GM12874 (cell line): ENCODE results near the gene TNFRSF12A.

Experiments
- TF ChIP-seq, protein P1 (sequence below): IDR thresholded peaks from 2 replicates; pipeline ENCODE4 v1.5.1; 2011; ENCODE audit warnings: low read depth, mild to moderate bottlenecking, control low read depth, low read length, moderate library complexity; ENCODE audit not compliant: insufficient read depth

TNFRSF12A gene

DNA sequence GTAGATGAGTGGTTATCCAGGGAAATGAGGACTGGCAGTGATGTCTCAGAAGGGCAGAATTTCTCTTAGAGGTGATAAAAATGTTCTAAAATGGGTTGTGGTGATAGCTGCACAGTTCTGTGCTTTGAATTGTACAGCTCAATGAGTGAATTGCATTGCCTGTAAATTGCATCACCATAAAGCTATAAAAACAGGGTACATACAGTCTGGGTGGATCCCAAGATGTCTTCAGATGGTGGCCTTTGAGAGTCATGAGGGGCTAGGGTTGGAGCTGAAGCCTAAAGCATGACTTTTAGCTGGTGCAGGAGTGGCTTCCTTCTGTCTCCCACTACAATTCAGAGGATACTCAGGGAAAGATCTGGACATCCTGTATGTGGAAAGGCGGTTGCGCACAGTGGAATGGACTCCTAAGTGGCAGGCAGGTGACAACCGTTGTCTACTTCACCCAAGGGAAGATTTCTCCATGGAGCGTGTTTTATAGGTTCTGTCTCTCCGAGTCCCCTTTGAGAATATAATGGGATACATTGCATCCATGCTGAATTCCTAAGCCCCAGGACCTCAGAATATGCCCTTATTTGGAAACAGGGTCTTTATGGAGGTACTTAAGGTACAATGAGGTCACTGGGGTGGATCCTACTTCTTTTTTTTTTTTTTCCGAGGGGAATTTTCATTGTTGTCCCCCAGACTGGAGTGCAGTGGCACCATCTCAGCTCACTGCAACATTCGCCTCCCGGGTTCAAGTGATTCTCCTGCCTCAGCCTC is 43.6 kb downstream of the TNFRSF12A start:
- TF ChIP-seq, protein P1, sequence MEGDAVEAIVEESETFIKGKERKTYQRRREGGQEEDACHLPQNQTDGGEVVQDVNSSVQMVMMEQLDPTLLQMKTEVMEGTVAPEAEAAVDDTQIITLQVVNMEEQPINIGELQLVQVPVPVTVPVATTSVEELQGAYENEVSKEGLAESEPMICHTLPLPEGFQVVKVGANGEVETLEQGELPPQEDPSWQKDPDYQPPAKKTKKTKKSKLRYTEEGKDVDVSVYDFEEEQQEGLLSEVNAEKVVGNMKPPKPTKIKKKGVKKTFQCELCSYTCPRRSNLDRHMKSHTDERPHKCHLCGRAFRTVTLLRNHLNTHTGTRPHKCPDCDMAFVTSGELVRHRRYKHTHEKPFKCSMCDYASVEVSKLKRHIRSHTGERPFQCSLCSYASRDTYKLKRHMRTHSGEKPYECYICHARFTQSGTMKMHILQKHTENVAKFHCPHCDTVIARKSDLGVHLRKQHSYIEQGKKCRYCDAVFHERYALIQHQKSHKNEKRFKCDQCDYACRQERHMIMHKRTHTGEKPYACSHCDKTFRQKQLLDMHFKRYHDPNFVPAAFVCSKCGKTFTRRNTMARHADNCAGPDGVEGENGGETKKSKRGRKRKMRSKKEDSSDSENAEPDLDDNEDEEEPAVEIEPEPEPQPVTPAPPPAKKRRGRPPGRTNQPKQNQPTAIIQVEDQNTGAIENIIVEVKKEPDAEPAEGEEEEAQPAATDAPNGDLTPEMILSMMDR, result no peak

DNA sequence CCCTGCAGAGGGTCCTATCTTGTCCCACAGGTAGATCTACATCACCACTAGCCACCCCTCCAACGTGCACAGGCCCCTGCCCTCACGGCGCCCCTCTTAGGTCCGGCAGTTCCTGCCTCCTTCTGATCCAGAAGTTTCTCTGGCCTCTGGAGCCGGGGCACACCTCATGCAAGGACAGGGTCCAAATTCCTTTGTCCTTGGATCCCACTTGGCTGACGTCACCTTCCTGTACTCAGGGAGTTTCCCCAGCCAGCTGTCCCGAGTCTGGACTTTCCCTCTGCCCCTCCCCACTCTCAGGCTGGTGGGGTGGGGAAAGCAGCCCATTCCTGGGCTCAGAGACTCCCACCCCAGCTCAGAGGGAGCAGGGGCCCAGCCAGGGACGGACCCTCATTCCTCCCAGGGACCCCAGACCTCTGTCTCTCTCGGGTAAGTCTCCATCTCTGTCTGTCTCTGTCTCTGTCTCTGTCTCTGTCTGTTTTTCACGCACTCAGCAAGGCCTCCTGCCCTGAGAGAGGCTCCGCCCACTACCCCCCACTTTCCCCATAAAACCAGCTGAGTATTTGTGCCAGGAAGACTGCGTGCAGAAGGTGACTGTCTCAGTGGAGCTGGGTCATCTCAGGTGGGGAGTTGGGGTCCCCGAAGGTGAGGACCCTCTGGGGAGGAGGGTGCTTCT is 45.0 kb downstream of the TNFRSF12A start, which contains the start of gene IL32:
Gene IL32, plus strand, starts transcription at position 572 of the 673 bp plus-strand sequence. CDS start 172 bp downstream, outside the sequence.
- TF ChIP-seq, protein P1, result no peak

DNA sequence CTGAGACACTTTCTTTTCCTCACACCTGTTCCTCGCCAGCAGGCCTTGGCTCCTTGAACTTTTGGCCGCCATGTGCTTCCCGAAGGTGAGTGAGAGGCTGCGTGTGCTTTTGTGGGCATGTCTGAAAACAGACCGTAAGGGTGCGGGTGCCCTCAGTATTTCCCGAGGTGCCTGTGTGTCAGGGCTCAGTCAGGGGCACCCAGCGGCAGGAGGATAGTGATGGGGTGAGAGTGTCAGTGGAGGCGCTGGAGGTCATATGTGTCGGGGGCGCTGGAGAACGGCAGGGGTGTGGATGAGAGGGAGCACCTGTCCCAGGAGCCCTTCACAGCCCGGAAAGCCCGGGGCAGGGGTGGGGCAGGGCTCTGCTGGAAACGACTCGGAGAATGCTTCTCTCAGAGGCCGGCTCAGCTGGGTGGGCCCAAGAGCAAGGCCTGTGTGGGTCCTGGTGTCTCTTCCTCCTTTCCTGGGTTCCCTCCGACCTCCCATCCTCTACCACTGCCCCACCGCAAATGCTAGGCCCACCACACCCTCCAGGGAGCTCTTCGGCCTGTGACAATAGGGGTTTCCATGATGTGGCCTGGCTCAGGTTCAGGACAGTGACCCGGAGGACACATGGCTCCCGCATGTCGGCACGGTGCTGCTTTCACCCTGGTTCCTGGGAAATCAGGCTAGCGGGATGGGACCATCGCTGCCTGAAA is 45.7 kb downstream of the TNFRSF12A start:
- TF ChIP-seq, protein P1, result no peak

DNA sequence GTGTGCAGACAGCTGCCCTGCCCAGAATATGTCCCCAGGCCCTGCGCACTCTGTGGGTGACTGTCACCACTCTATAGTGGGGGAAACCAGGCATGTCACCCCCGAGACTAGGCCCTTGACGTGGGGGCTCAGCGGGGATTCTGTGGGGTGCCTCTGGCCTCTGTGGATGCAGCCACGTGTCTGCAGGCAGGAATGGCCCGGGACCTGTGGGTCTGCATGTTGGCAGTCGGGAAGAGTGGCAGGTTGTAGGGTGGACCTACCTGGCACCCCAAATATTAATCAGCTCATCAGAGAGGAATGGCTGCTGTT is 46.2 kb downstream of the TNFRSF12A start:
- TF ChIP-seq, protein P1, result no peak

DNA sequence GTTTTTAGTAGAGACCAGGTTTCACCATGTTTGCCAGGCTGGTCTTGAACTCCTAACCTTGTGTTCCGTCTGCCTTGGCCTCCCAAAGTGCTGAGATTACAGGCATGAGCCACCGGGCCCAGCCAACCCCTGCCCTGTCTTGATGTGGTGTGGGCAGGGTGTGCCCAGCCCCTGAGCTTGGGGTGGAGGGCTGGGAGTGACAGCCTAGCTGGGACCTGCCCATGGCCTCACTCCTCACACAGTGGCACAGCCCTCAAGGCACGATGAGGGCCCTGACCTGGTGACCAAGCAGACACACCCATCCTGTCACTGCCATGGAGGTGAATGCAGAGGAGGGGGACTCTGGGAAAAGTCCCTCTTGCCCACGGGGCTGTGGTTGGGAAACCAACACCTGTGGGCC is 48.3 kb downstream of the TNFRSF12A start:
- TF ChIP-seq, protein P1, result no peak

DNA sequence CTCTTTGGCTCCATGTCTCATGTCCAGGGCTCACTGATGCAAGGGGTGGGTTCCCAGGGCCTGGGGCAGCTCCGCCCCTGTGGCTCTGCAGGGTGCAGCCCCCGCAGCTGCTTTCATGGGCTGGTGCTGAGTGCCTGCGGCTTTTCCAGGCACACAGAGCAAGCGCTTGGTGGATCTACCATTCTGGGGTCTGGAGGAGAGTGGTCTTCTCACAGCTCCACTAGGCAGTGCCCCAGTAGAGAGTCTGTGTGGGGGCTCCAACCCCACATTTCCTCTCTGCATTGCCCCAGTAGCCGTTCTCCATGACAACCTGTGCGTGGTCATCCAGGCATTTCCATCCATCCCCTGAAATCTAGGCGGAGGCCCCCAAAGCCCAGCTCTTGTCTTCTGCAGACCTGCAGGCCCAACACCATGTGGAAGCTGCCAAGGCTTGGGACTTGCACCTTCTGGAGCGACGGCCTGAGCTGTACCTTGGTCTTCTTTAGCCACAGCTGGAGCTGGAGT is 50.5 kb downstream of the TNFRSF12A start:
- TF ChIP-seq, protein P1, result no peak

DNA sequence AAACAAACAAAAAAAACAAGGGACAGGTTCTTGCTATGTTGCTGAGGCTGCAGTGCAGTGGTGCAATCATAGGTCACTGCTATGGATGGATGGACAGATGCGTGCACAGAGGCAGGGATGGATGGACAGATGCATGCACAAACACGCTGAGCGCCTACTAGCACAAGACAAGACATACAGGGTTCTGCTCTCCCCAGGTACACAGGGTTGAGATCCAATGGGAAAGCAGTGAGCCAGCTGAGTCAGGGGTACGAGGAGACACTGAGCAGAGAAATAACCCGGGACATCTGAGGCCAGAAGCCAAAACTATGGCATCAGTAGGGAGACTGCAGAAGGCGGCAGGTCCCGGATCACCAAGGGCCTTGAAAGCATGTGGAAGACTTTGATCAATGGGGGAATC is 51.5 kb downstream of the TNFRSF12A start:
- TF ChIP-seq, protein P1, result no peak
